GM19099 (cell line): ENCODE results near the gene MCF2.

ENCODE experiments used
- POLR2A ChIP-seq: IDR thresholded peaks from 3 replicates; pipeline ENCODE4 v1.6.1; 2011; ENCODE audit warnings: low read depth; ENCODE audit not compliant: insufficient read length; ENCODE audit errors: extremely low read depth

The MCF2 gene

GRCh38 chrX:139708067-139708466, at the start of gene MCF2:
Gene MCF2 (minus strand): TSS chrX:139708167. CDS start chrX:139651744, 56,423 bp downstream.
- no peak for TF ChIP-seq POLR2A

- no peak for TF ChIP-seq POLR2A
Observed at GRCh38 chrX:139751053-139751452, 43.1 kb upstream of the MCF2 start.

GRCh38 chrX:139750390-139750789, 42.4 kb upstream of the MCF2 start:
- no peak for TF ChIP-seq POLR2A

GRCh38 chrX:139739138-139739537, 31.2 kb upstream of the MCF2 start:
- TF ChIP-seq POLR2A: no peak

- TF ChIP-seq POLR2A: no peak
Observed at GRCh38 chrX:139738581-139738980, 30.6 kb upstream of the MCF2 start.

GRCh38 chrX:139736151-139736550, 28.2 kb upstream of the MCF2 start:
- TF ChIP-seq POLR2A: no peak

GRCh38 chrX:139734996-139735395, 27.0 kb upstream of the MCF2 start:
- no peak for TF ChIP-seq POLR2A

GRCh38 chrX:139725720-139726119, 17.8 kb upstream of the MCF2 start:
- no peak for TF ChIP-seq POLR2A

- no peak for TF ChIP-seq POLR2A
Observed at GRCh38 chrX:139724626-139725025, 16.7 kb upstream of the MCF2 start.

- TF ChIP-seq POLR2A: no peak
Observed at GRCh38 chrX:139720979-139721378, 13.0 kb upstream of the MCF2 start.

GRCh38 chrX:139720136-139720535, 12.2 kb upstream of the MCF2 start:
- TF ChIP-seq POLR2A: no peak

- TF ChIP-seq POLR2A: no peak
Observed at GRCh38 chrX:139702658-139703057, 5.3 kb downstream of the MCF2 start.

GRCh38 chrX:139692908-139693307, 15.1 kb downstream of the MCF2 start:
- no peak for TF ChIP-seq POLR2A

- TF ChIP-seq POLR2A: no peak
Observed at GRCh38 chrX:139692506-139692849, 15.5 kb downstream of the MCF2 start.

GRCh38 chrX:139691843-139692505, 16.0 kb downstream of the MCF2 start:
- TF ChIP-seq POLR2A: no peak

- TF ChIP-seq POLR2A: no peak
Observed at GRCh38 chrX:139691493-139691842, 16.5 kb downstream of the MCF2 start.

- TF ChIP-seq POLR2A: no peak
Observed at GRCh38 chrX:139680356-139680755, 27.6 kb downstream of the MCF2 start.

GRCh38 chrX:139647597-139647996, 60.4 kb downstream of the MCF2 start:
- no peak for TF ChIP-seq POLR2A

- TF ChIP-seq POLR2A: no peak
Observed at GRCh38 chrX:139642241-139642927, 65.6 kb downstream of the MCF2 start.
